BLaER1 treated with 17β-estradiol and CSF1 and Interleukin-3, amounts not matched to agents 10 nM and 100 nM (cell line): Measurements from ENCODE around the gene IRS2.
A peak's percentile ranks its signal among the peaks of the same experiment; 100 is the strongest.

Source experiments
- H3K27ac ChIP-seq, 11 experiments: shearing (Covaris generic); formaldehyde crosslinking; 2 replicates each; pipeline ENCODE4 v1.8.1; 2022
- H3K27me3 ChIP-seq, 11 experiments: shearing (Covaris generic); formaldehyde crosslinking; 2 replicates each; pipeline ENCODE4 v1.8.1; 2022
- H3K36me3 ChIP-seq, 11 experiments: shearing (Covaris generic); formaldehyde crosslinking; 2 replicates each; pipeline ENCODE4 v1.8.1; 2022
- H3K4me1 ChIP-seq, 10 experiments: shearing (Covaris generic); formaldehyde crosslinking; 2 replicates each; pipeline ENCODE4 v1.8.1; 2022
- H3K4me2 ChIP-seq, 11 experiments: shearing (Covaris generic); formaldehyde crosslinking; 2 replicates each; pipeline ENCODE4 v1.8.1; 2022
- H3K4me3 ChIP-seq, 10 experiments: shearing (Covaris generic); formaldehyde crosslinking; 2 replicates each; pipeline ENCODE4 v1.8.1; 2022
- H3K9ac ChIP-seq, 11 experiments: shearing (Covaris generic); formaldehyde crosslinking; 2 replicates each; pipeline ENCODE4 v1.8.1; 2022
- H3K9me3 ChIP-seq, 11 experiments: shearing (Covaris generic); formaldehyde crosslinking; replicated peaks in 1 of 11; 2 replicates each; pipeline ENCODE4 v1.8.1; 2022
- H4K20me1 ChIP-seq, 11 experiments: shearing (Covaris generic); formaldehyde crosslinking; 2 replicates each; pipeline ENCODE4 v1.8.1; 2022
- Cebpa-rat ChIP-seq, 11 experiments: shearing (Covaris generic); IDR thresholded peaks; 2 replicates each; pipeline ENCODE4 v1.8.1; 2022

The IRS2 gene

GRCh38 chr13:109769921-109770320, 16.5 kb downstream of the IRS2 start:
- H3K27ac ChIP-seq: no peak overlapping the region
- TF ChIP-seq Cebpa-rat (IDR thresholded peaks at IDR 0.05): no peak
- H3K4me2 ChIP-seq: peak overlapping the region in 10 of 11 experiments; percentile 0 to 29 (median 12); a peak in 6 of 22 replicates
- H3K36me3 ChIP-seq: peaks cover 59 to 82% (median 80%) of the 10 kb centered on the region in 11 experiments
- H3K9me3 ChIP-seq: peaks cover 0 to 40% (median 18%) of the 10 kb centered on the region in 11 experiments; a peak in 11 of 22 replicates
- peaks cover 18 to 39% (median 31%) of the 10 kb centered on the region in 10 experiments for H3K4me1 ChIP-seq
- H3K27me3 ChIP-seq: no peaks in the 10 kb centered on the region
- H3K9ac ChIP-seq: no peak overlapping the region
- peaks cover 5 to 90% (median 87%) of the 10 kb centered on the region in 11 experiments; a peak in 19 of 22 replicates for H4K20me1 ChIP-seq
- H3K4me3 ChIP-seq: no peak overlapping the region

GRCh38 chr13:109769275-109769674, 17.1 kb downstream of the IRS2 start:
- Histone ChIP-seq H3K4me3 (no peak overlapping the region), H4K20me1 (peaks cover 5 to 90% (median 87%) of the 10 kb centered on the region in 11 experiments; a peak in 19 of 22 replicates), H3K36me3 (peaks cover 53 to 82% (median 74%) of the 10 kb centered on the region in 11 experiments), H3K9ac (no peak overlapping the region), H3K4me1 (peaks cover 25 to 45% (median 37%) of the 10 kb centered on the region in 10 experiments), H3K27me3 (no peaks in the 10 kb centered on the region), H3K9me3 (peaks cover 0 to 33% (median 12%) of the 10 kb centered on the region in 11 experiments; a peak in 11 of 22 replicates), H3K4me2 (no peak overlapping the region), H3K27ac (no peak overlapping the region)
- TF ChIP-seq Cebpa-rat (IDR thresholded peaks at IDR 0.05): no peak

DNA sequence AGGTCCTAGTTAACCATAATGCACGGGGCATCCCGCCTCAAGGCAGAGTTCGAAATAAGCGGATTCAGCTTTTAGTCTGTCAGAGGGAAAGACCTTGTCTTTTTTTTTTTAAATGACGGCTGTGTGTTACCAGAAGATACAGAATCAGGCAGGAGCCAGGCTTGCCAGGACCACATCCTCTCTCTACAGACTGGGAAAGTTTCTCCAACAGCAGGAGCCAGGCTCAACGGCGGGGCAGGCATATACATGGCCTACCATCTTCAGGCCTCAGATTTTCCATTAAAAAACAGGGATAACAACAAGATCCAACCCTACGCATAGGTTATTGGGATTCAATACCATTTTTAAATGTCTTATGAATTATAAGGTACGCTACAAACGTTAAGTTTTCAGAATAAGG, 17.8 kb downstream of the IRS2 start:
- Histone ChIP-seq H3K27me3 (no peaks in the 10 kb centered on the region), H3K4me3 (no peak overlapping the region), H4K20me1 (peaks cover 8 to 90% (median 87%) of the 10 kb centered on the region in 11 experiments; a peak in 19 of 22 replicates), H3K4me1 (peaks cover 30 to 52% (median 44%) of the 10 kb centered on the region in 10 experiments), H3K27ac (no peak overlapping the region), H3K36me3 (peaks cover 46 to 82% (median 69%) of the 10 kb centered on the region in 11 experiments), H3K9me3 (peaks cover 0 to 26% (median 8%) of the 10 kb centered on the region in 11 experiments; a peak in 8 of 22 replicates), H3K4me2 (no peak overlapping the region), H3K9ac (no peak overlapping the region)
- TF ChIP-seq Cebpa-rat (IDR thresholded peaks at IDR 0.05): no peak

DNA sequence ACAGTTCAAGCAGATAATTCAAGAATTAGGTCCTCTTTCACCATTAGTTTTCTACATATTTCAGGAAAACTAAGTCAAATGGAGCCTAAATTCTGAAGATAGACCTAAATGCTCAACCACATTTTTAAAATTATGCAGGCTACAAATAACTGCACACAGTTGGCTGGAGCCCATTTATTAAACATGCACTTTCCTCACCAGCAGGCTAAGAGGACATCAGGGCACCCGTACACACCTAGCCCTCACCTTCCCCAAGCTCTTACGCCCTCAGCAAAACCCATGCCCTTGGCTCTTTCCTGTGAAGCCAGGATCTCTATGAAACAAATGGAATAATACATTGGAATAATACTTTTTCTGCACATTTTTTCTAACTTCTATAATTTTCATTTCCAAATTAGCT, 18.2 kb downstream of the IRS2 start:
- H3K4me3 ChIP-seq: no peak overlapping the region
- H3K4me1 ChIP-seq: peaks cover 30 to 56% (median 47%) of the 10 kb centered on the region in 10 experiments
- no peaks in the 10 kb centered on the region for H3K27me3 ChIP-seq
- H3K4me2 ChIP-seq: no peak overlapping the region
- no peak overlapping the region for H3K27ac ChIP-seq
- peaks cover 42 to 82% (median 68%) of the 10 kb centered on the region in 11 experiments for H3K36me3 ChIP-seq
- H3K9me3 ChIP-seq: peaks cover 0 to 22% (median 8%) of the 10 kb centered on the region in 11 experiments; a peak in 7 of 22 replicates
- no peak overlapping the region for H3K9ac ChIP-seq
- H4K20me1 ChIP-seq: peaks cover 8 to 90% (median 87%) of the 10 kb centered on the region in 11 experiments; a peak in 19 of 22 replicates
- TF ChIP-seq Cebpa-rat (IDR thresholded peaks at IDR 0.05): no peak

DNA sequence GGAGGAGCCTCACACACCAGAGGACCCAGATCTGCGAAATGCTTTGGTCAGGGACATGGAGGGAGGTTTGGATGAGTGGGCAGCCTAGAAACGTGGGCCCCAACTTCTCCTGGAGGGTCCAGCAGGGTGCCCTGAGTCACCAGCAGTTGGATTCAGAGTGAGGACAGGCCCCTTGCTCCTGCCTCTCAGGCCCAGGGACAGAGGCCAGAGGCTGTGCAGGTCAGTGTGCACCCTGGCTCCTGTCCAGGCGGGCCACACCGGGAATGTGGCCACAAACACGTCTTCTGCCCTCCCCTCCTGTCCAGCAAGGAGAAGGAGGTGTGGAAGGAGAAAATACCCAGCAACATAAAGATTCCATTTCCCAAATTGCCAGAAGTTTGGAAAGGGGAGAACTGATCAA, 19.4 kb downstream of the IRS2 start:
- Histone ChIP-seq H3K27ac (peak overlapping the region in 1 of 11 experiments; percentile 28; a peak in 1 of 22 replicates), H3K36me3 (peaks cover 39 to 82% (median 67%) of the 10 kb centered on the region in 11 experiments), H4K20me1 (peaks cover 16 to 90% (median 88%) of the 10 kb centered on the region in 11 experiments; a peak in 20 of 22 replicates), H3K9ac (no peak overlapping the region), H3K4me2 (peak overlapping the region; percentile 3 to 67 (median 55); a peak in 19 of 22 replicates), H3K4me3 (no peak overlapping the region), H3K4me1 (peaks cover 30 to 65% (median 53%) of the 10 kb centered on the region in 10 experiments), H3K9me3 (peaks cover 0 to 16% (median 4%) of the 10 kb centered on the region in 11 experiments; a peak in 6 of 22 replicates), H3K27me3 (no peaks in the 10 kb centered on the region)
- no peak for TF ChIP-seq Cebpa-rat (IDR thresholded peaks at IDR 0.05)

GRCh38 chr13:109764470-109765291, 21.7 kb downstream of the IRS2 start:
- Histone ChIP-seq H3K4me3 (no peak overlapping the region), H3K27ac (peak overlapping the region in 6 of 11 experiments; percentile 11 to 52 (median 28); a peak in 7 of 22 replicates), H3K9ac (0 out of 22 replicates have a peak overlapping the region, but pooled peaks of 1 of the 11 experiments have one; percentile 18), H3K36me3 (peaks cover 20 to 82% (median 60%) of the 10 kb centered on the region in 11 experiments; a peak in 20 of 22 replicates), H3K4me1 (peaks cover 24 to 78% (median 63%) of the 10 kb centered on the region in 10 experiments), H3K4me2 (peak overlapping the region; percentile 53 to 70 (median 65)), H3K9me3 (peaks cover 0 to 6% (median 0%) of the 10 kb centered on the region in 11 experiments; a peak in 1 of 22 replicates), H3K27me3 (no peaks in the 10 kb centered on the region), H4K20me1 (peaks cover 17 to 90% (median 89%) of the 10 kb centered on the region in 11 experiments; a peak in 21 of 22 replicates)
- TF ChIP-seq Cebpa-rat (IDR thresholded peaks at IDR 0.05): no peak

DNA sequence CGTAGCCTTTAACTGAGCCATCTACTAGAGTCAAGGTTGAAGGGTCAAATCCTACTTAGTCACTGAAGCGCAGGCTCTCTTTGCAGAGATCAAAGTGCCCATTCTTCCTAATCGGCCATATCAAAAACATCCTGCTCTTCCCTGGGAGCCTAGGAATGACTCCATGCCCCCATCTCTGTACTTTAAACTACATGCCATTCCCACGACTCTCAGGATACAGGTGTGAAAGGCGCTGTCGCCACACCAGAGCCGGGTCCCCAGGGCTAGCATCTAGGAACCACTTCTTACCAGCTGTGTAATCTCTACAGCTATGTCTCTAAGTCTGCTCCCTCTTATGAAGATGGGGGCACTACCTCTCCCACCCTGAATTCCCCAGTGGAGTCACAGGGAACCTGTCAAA, 22.3 kb downstream of the IRS2 start:
- Histone ChIP-seq H3K9ac (no peak overlapping the region), H3K4me2 (peak overlapping the region; percentile 53 to 70 (median 65)), H3K27ac (peak overlapping the region in 4 of 11 experiments; percentile 11 to 52 (median 34); a peak in 3 of 22 replicates), H3K36me3 (peaks cover 20 to 82% (median 56%) of the 10 kb centered on the region in 11 experiments; a peak in 20 of 22 replicates), H3K4me3 (no peak overlapping the region), H3K27me3 (no peaks in the 10 kb centered on the region), H3K4me1 (peaks cover 28 to 83% (median 66%) of the 10 kb centered on the region in 10 experiments), H3K9me3 (0 out of 22 replicates have a peak, but pooled peaks cover 0 to 4% (median 0%) of the 10 kb centered on the region in 11 experiments), H4K20me1 (peaks cover 23 to 90% (median 89%) of the 10 kb centered on the region in 11 experiments; a peak in 21 of 22 replicates)
- TF ChIP-seq Cebpa-rat (IDR thresholded peaks at IDR 0.05): no peak

DNA sequence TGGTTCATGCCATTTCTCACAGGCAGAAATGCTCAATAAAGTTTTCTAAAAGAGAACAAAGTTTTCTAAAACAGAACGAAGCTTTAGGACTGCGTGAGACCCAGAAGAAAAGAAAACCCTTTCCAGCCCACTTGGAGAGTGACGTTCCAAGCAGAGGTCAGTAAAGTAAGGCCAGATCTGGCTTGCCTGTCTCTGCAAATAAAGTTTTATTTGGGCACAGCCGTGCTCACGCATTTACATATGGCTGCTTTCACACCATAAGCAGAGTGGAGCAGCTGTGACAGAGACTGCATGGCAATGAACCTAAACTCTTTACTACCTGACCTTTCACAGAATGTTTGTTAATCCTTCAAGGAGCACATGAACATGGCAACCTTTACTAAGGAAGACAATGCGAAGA, 23.6 kb downstream of the IRS2 start:
- peaks cover 27 to 90% (median 89%) of the 10 kb centered on the region in 11 experiments; a peak in 21 of 22 replicates for H4K20me1 ChIP-seq
- no peak overlapping the region for H3K9ac ChIP-seq
- no peaks in the 10 kb centered on the region for H3K27me3 ChIP-seq
- H3K4me3 ChIP-seq: no peak overlapping the region
- H3K27ac ChIP-seq: no peak overlapping the region
- H3K36me3 ChIP-seq: peaks cover 15 to 80% (median 48%) of the 10 kb centered on the region in 11 experiments; a peak in 20 of 22 replicates
- peaks cover 30 to 88% (median 75%) of the 10 kb centered on the region in 10 experiments for H3K4me1 ChIP-seq
- H3K4me2 ChIP-seq: peak overlapping the region in 3 of 11 experiments; percentile 1 to 10 (median 10); a peak in 1 of 22 replicates
- no peaks in the 10 kb centered on the region for H3K9me3 ChIP-seq
- no peak for TF ChIP-seq Cebpa-rat (IDR thresholded peaks at IDR 0.05)
